Activated CD4-positive, alpha-beta memory T cell treated with anti-CD3 and anti-CD28 coated beads, Interleukin-2, amount 10 ng/mL, durations not matched to agents 7 days and 5 days (primary cell): ENCODE measurements around the gene CCND3. TPM values are rescaled to one million over a fixed set of nuclear protein-coding genes. Genes with fewer than 3 reads are reported as not detected.

ENCODE experiments used
- CTCF ChIA-PET: fragments of 350-600 bp; sonication (Branson Sonifier 250); formaldehyde crosslinking; loops from one replicate; lab custom pipeline; 2021; ENCODE audit warnings: antibody characterized with exemption, inconsistent platforms; lab: Charles Lee
- POLR2A ChIA-PET: fragments of 350-600 bp; sonication (Branson Sonifier 250); formaldehyde crosslinking; loops from one replicate; lab custom pipeline; 2021; ENCODE audit warnings: antibody characterized with exemption; lab: Charles Lee
- DNase-seq: peaks from one replicate; pipeline ENCODE4 v3.0.0-alpha.2; 2020
- H3K27ac Mint-ChIP-seq: one replicate; pipeline ENCODE4 v1.8.0; 2021; ENCODE audit warnings: mild to moderate bottlenecking, mixed read lengths
- H3K27me3 Mint-ChIP-seq: one replicate; pipeline ENCODE4 v1.8.0; 2021; ENCODE audit warnings: mixed read lengths
- H3K36me3 Mint-ChIP-seq: one replicate; pipeline ENCODE4 v1.8.0; 2021; ENCODE audit warnings: low read depth, mixed read lengths
- H3K4me1 Mint-ChIP-seq: one replicate; pipeline ENCODE4 v1.8.0; 2021; ENCODE audit warnings: mixed read lengths
- H3K4me3 Mint-ChIP-seq: one replicate; pipeline ENCODE4 v1.8.0; 2021; ENCODE audit warnings: mild to moderate bottlenecking, mixed read lengths
- H3K9me3 Mint-ChIP-seq: one replicate; pipeline ENCODE4 v1.8.0; 2021; ENCODE audit warnings: mixed read lengths
- total RNA-seq, 2 experiments: library from RNA; stranded (reverse); gene quantifications; one replicate each; pipeline ENCODE4 v1.2.3, GENCODE V29; 2021

CCND3 gene
- total RNA-seq, 2 experiments from 2014 or later = 456 to 464 TPM

DNA sequence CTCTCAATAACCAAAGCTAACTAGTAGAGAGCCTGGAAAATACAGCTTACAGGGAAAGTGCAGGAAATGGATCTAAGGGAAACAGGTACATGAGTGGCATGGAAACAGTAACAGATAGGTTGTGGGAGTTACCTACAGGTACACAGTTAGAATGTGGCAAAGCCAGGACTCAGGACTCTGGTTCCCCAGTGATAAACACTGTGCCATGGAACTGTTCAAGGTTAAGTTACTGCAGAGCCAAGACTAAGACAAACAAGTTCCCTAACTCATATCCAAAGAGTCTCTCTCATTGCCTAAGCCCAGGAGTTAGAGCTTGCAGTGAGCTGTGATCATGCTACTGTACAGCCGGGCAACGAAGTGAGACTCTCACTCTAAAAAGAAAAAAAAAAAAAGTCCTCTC, 27.3 kb downstream of the CCND3 start:
- no peak for DNase-seq
- Mint-ChIP-seq H3K36me3 (peaks cover 45% of the 10 kb centered on the region), H3K4me3 (no peak overlapping the region), H3K27me3 (no peaks in the 10 kb centered on the region), H3K27ac (peak overlapping the region; percentile 27), H3K4me1 (peaks cover 37% of the 10 kb centered on the region), H3K9me3 (no peaks in the 10 kb centered on the region)
- CTCF ChIA-PET = interaction anchor here (1.0 to 3.0 kb wide), 3 partner anchors 21 to 130 kb away, joined by 4 to 18 read pairs (median 4); partner anchors contain the start of gene TOMM6
- POLR2A ChIA-PET = interaction anchor here (1.0 to 2.1 kb wide), 4 partner anchors 11 to 129 kb away, joined by 3 to 6 read pairs (median 3); no protein-coding TSS in a partner anchor

DNA sequence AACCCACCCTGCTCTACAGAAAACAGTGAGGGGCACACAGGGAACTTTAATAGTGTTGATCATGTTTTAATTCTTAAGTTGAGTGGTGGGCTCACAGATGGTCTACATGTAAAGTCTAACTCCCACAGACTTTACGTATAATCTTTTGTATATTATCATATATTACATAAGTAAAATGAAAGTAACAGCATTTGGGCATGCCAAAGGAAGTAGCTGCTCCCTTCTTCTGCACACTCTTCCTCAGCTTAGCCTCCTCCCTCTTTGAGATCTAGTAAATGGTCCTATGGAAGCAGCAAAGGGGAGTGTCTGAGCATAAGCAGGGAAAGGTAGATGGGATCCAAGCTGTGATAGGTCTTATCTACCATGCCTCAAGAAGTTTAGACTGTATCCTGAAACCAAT, 31.9 kb downstream of the CCND3 start:
- DNase-seq = no peak
- Mint-ChIP-seq H3K9me3 (no peaks in the 10 kb centered on the region), H3K4me3 (no peak overlapping the region), H3K27ac (no peak overlapping the region), H3K27me3 (no peaks in the 10 kb centered on the region), H3K36me3 (peaks cover 59% of the 10 kb centered on the region), H3K4me1 (peaks cover 22% of the 10 kb centered on the region)
- CTCF ChIA-PET = interaction anchor here (0.7 to 3.8 kb wide), 3 partner anchors 11 to 138 kb away, joined by 3 to 16 read pairs (median 4); partner anchors contain the start of genes BYSL and MED20
- POLR2A ChIA-PET = interaction anchor here (1.7 kb wide), 1 partner anchor 11 kb away, joined by 7 read pairs; the partner anchor contains the start of genes BYSL and MED20

DNA sequence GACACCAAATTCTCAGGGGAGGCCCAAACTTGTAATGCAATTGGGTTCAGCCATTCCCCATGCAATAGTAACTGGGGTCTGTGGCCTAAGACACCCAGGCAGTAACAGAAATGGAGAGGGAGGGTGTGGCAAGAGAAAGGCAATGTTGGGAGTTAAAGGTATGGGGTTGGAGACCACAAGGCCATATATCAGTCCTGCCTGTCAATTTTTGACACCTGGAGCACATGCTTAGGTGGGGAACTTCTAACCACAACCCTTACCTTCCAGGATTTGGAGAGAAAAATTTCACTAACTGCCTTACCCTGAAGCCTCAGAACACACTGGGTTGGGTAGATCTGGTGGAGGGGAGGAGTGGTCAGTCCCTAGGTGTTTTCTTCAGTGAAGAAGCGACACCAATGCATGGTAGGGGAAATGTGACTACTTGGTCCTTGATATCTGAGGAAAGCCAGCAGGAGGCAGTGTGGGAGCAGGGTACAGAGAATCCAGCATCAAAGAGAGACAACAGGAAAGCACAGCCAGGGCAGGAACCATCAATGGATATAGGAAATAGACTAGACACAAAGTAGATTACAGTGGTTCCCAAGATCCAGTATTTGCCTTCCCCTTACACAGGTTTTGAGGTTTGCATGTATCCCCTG, 39.6 kb downstream of the CCND3 start:
- Mint-ChIP-seq H3K27ac (no peak overlapping the region), H3K27me3 (no peaks in the 10 kb centered on the region), H3K4me3 (no peak overlapping the region), H3K9me3 (no peaks in the 10 kb centered on the region), H3K4me1 (peaks cover 17% of the 10 kb centered on the region), H3K36me3 (peaks cover 16% of the 10 kb centered on the region)
- CTCF ChIA-PET = interaction anchor here (0.7 to 4.6 kb wide), 11 partner anchors 19 to 144 kb away, joined by 3 to 41 read pairs (median 4); partner anchors contain the start of genes BYSL, MED20 and TOMM6
- peak; percentile 72 for DNase-seq
- POLR2A ChIA-PET = interaction anchor here (0.8 to 1.5 kb wide), 4 partner anchors 34 to 148 kb away, joined by 3 to 6 read pairs (median 4); partner anchors contain the start of gene TAF8

DNA sequence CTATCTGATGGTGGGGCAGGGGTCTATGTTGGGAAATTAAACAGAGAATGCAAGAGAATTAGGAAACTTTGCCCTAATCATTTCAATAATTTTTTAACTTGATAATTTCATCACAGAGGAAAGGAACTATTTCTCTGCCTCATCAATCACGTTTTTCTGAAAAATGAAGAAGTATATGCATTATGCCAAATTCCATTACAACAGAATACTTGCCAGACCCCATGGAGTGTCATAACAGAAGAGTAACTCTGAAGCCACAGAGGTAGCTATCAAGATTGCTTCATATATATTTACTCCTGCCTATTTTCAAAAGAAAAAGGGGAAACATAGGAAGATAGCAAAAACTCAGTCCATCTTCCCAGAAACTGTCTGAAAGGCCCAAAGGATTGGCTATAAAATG, 40.7 kb downstream of the CCND3 start:
- H3K9me3 Mint-ChIP-seq = no peaks in the 10 kb centered on the region
- H3K27me3 Mint-ChIP-seq = no peaks in the 10 kb centered on the region
- ChIA-PET CTCF (interaction anchor here (0.8 to 1.4 kb wide), 5 partner anchors 19 to 145 kb away, joined by 3 to 17 read pairs (median 4); partner anchors contain the start of genes BYSL, MED20 and TOMM6), POLR2A (no interaction called here)
- H3K4me3 Mint-ChIP-seq = no peak overlapping the region
- no peak overlapping the region for H3K27ac Mint-ChIP-seq
- H3K36me3 Mint-ChIP-seq = peaks cover 7% of the 10 kb centered on the region
- no peak for DNase-seq
- H3K4me1 Mint-ChIP-seq = peaks cover 25% of the 10 kb centered on the region

DNA sequence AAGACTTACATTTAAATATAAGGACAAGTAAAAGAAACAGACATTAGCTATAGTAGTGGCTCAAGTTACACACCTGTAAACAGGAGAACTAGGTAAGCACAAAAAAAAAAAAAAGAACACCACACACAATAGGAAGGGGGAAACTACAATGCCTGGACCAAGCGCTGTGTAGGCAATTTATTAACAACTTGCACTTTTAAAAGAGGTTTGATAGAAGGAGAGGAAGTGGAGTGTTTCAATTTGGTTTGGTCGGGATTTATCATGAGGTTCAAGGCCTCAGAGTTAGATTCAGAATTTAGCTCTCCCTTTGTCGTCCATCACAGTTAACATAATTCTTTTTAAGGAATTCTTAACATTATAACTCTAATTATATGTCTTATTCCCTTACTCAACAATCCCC, 45.3 kb downstream of the CCND3 start:
- no peak for DNase-seq
- ChIA-PET CTCF (interaction anchor here (0.8 to 2.1 kb wide), 7 partner anchors 25 to 154 kb away, joined by 3 to 17 read pairs (median 6); partner anchors contain the start of genes BYSL, MED20, TAF8 and TOMM6), POLR2A (interaction anchor here (1.3 to 3.5 kb wide), 8 partner anchors 9 to 154 kb away, joined by 5 to 26 read pairs (median 6); partner anchors contain the start of genes BYSL, MED20 and TAF8)

GRCh38 chr6:41895300-41896233, 46.0 kb downstream of the CCND3 start, which contains the start of gene USP49:
USP49 (minus strand) TSS chr6:41895375; CDS start chr6:41806983, 88,392 bp downstream.
- CTCF ChIA-PET = interaction anchor here (0.6 to 2.1 kb wide), 8 partner anchors 25 to 156 kb away, joined by 3 to 17 read pairs (median 6); partner anchors contain the start of genes BYSL, MED20, TAF8 and TOMM6
- peak; percentile 91 for DNase-seq
- POLR2A ChIA-PET = interaction anchor here (0.5 to 3.5 kb wide), 13 partner anchors 10 to 155 kb away, joined by 3 to 26 read pairs (median 5); partner anchors contain the start of genes BYSL, MED20 and TAF8
- H3K4me3 Mint-ChIP-seq = no peak within 1 kb of the TSS
- H3K36me3 Mint-ChIP-seq = no peaks in the 10 kb centered on the region
- no peaks in the 10 kb centered on the region for H3K27me3 Mint-ChIP-seq
- H3K4me1 Mint-ChIP-seq = peaks cover 15% of the 10 kb centered on the region
- peak within 1 kb of the TSS; percentile 66 for H3K27ac Mint-ChIP-seq
- no peaks in the 10 kb centered on the region for H3K9me3 Mint-ChIP-seq

More for the DNA sequence above, 45.3 kb downstream of the CCND3 start:
- Mint-ChIP-seq H3K27me3 (no peaks in the 10 kb centered on the region), H3K4me3 (no peak overlapping the region), H3K36me3 (no peaks in the 10 kb centered on the region), H3K27ac (peak overlapping the region; percentile 66), H3K4me1 (peaks cover 15% of the 10 kb centered on the region), H3K9me3 (no peaks in the 10 kb centered on the region)

DNA sequence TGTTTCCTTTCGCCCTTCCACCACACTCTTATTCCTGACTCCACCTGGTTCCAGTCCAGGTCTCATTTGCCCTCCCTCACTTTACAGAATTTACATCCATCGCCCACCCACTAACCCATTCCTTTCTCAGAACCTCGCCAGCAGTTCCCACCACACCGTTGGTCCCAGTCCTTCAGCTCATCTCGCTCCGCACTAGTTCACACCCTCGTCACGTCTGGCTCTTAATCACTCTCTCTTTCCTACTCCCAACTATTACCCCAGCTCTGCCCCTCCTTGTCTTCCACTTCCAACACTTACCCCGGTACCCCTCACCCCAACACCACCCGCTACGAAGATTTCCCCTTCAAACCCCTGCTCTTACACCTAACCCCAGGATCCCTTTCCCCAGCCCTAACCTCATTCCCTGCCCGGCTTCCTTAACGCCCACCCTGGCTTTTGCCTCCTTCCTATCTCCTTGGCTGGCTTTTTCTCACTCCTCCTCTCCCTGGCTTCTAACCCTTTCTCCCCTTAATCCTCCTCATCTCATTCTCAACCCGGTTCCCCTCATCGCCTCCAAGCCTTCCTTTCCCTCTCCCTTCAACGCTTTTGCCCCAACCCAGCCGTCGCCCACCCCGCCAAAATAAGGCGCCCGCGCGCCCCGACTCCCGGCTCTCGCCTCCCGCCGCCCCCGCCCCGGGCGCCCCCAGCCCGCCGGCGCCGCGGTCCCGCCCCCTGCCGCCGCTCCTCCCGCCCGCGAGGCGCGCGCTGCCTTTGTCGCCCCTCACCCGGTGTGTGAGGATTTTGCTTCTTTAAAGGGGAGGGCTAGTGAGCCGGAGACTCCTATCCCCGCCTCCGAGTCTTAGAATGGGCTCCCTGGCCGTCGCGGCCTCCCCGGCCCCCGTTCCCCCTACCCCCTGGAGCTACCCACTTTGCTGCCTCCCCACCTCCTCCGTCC, 47.0 kb downstream of the CCND3 start:
- no peak for DNase-seq
- no peak overlapping the region for H3K4me3 Mint-ChIP-seq
- peaks cover 15% of the 10 kb centered on the region for H3K4me1 Mint-ChIP-seq
- no peaks in the 10 kb centered on the region for H3K36me3 Mint-ChIP-seq
- peak overlapping the region; percentile 66 for H3K27ac Mint-ChIP-seq
- no peaks in the 10 kb centered on the region for H3K9me3 Mint-ChIP-seq
- ChIA-PET CTCF (interaction anchor here (0.6 to 2.1 kb wide), 6 partner anchors 26 to 156 kb away, joined by 3 to 17 read pairs (median 6); partner anchors contain the start of genes BYSL, MED20 and TOMM6), POLR2A (interaction anchor here (0.8 to 3.5 kb wide), 13 partner anchors 15 to 155 kb away, joined by 3 to 26 read pairs (median 5); partner anchors contain the start of genes BYSL, MED20, TAF8 and TOMM6)
- no peaks in the 10 kb centered on the region for H3K27me3 Mint-ChIP-seq

DNA sequence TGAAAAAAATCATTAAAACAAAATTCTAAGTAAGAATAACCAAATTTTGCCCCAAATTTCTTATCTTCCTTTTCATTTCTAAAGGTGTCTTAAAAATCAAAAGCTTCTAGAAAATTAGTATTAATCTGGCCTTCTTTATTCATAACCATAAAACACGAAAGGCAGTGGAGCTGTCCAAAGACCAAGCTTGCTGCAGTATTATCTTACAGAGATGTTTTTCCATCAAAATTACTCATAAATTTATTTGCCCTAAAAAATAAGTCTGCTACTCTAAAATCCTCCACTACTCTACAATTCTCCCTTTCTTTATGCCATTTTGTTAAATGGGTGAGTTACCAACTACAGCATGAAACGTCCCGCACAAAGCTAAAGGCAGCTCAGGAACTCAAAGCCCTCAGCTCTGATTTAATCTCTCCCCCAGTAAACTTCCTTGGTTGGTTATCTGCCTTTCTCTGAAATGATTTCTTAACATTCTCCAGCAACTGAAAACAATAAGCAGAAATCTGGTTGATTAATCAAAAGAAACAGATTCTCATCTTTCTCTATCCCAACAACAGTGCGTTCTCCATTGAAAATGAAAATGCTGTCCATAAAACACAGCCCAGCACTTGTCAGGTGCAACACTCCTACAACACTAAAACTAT, 48.6 kb downstream of the CCND3 start:
- H3K36me3 Mint-ChIP-seq = no peaks in the 10 kb centered on the region
- H3K27ac Mint-ChIP-seq = no peak overlapping the region
- ChIA-PET CTCF (interaction anchor here (0.8 to 1.7 kb wide), 7 partner anchors 12 to 152 kb away, joined by 3 to 5 read pairs (median 4); partner anchors contain the start of genes BYSL, MED20 and TOMM6), POLR2A (interaction anchor here (0.6 to 2.3 kb wide), 4 partner anchors 36 to 158 kb away, joined by 3 to 8 read pairs (median 4); partner anchors contain the start of genes TAF8 and TOMM6)
- DNase-seq = no peak
- H3K27me3 Mint-ChIP-seq = no peaks in the 10 kb centered on the region
- H3K9me3 Mint-ChIP-seq = no peaks in the 10 kb centered on the region
- H3K4me3 Mint-ChIP-seq = no peak overlapping the region
- peaks cover 15% of the 10 kb centered on the region for H3K4me1 Mint-ChIP-seq

DNA sequence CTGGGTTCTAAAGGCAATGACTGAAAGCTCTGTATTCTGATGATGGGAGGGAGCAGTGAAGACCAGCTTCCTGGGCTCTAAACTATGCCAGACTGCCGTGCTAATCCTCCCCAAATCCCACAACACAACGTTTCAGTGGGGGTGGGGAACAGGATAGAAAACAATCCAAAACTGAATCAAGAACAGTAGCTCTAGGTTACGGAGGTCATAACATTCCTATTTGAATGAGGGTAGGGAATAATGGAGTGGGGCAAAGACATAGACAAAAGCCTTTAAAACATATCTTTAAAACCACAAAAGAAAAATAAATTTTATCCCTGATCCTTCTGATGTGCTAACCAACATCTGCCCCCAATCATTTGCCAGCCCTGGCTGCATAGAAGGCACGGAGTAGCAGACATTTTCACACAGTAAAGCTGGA, 54.3 kb downstream of the CCND3 start:
- POLR2A ChIA-PET = interaction anchor here (1.6 kb wide), 1 partner anchor 100 kb away, joined by 4 read pairs; the partner anchor contains the start of gene TOMM6
- no peaks in the 10 kb centered on the region for H3K27me3 Mint-ChIP-seq
- no peaks in the 10 kb centered on the region for H3K36me3 Mint-ChIP-seq
- CTCF ChIA-PET = interaction anchor here (1.0 to 1.9 kb wide), 2 partner anchors 10 to 156 kb away, joined by 3 to 7 read pairs; no protein-coding TSS in a partner anchor
- H3K27ac Mint-ChIP-seq = no peak overlapping the region
- peaks cover under 1% of the 10 kb centered on the region for H3K4me1 Mint-ChIP-seq
- DNase-seq = no peak
- no peaks in the 10 kb centered on the region for H3K9me3 Mint-ChIP-seq
- H3K4me3 Mint-ChIP-seq = no peak overlapping the region

- no peak overlapping the region for H3K27ac Mint-ChIP-seq
- no peaks in the 10 kb centered on the region for H3K36me3 Mint-ChIP-seq
- no peaks in the 10 kb centered on the region for H3K9me3 Mint-ChIP-seq
- no peak for DNase-seq
- ChIA-PET POLR2A (no interaction called here), CTCF (interaction anchor here (0.6 to 1.9 kb wide), 2 partner anchors 16 to 158 kb away, joined by 3 to 7 read pairs; no protein-coding TSS in a partner anchor)
- H3K27me3 Mint-ChIP-seq = no peaks in the 10 kb centered on the region
- H3K4me3 Mint-ChIP-seq = no peak overlapping the region
- no peaks in the 10 kb centered on the region for H3K4me1 Mint-ChIP-seq
Measured at GRCh38 chr6:41885930-41886329, 55.7 kb downstream of the CCND3 start.
